ENCODE data around the gene VWA2. TPM values are rescaled to one million over a fixed set of nuclear protein-coding genes. Genes with fewer than 3 reads are reported as not detected.
A peak's percentile ranks its signal among the peaks of the same experiment; 100 is the strongest.

The VWA2 gene
- total RNA-seq, 1 donor from 2014 or later: 0.19 TPM

DNA sequence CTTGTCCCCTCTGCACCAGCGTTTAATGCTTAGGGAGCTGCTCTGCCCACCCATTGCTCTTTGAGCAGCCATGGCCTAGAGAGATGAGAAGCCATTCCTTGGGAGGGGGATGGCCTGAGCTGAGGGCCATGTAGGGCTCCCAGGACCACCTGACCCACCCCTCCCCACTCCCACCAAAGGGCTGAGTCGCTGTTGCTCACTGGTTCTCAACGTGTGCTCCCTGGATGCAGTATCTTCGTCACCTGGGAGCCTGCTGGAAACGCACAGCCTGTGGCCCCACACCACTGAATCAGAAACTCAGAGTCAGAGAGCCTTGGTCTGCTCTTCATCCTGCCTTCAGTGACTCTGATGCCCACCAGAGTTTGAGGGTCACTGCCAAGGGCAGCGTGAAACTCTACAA lies 37.0 kb downstream of the VWA2 start:
- DNase-seq (ENCODE audit: low spot score): peak; percentile 55

DNA sequence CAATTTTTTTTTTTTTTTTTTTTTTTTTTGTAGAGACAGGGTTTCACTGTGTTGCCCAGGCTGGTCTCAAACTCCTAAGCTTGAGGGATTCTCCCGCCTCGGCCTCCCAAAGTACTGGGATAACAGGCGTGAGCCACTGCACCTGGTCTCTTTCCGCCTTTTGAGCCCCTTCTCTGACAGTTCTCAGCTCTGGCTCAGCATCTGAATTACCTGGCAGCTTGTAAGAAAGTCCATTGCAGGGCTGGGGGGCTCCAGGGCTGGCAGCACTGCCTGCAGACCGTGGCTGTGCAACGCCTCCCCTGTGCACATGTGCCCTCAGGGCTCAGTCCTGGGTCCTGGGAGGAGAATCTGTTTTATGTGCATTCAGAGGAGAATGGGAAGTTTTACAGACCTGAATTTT lies 37.6 kb downstream of the VWA2 start:
- peak; percentile 79 for DNase-seq (ENCODE audit: low spot score)

- DNase-seq (ENCODE audit: low spot score): peak; percentile 89
Observed at GRCh38 chr10:114278140-114278883, 39.3 kb downstream of the VWA2 start.

- no peak for DNase-seq (ENCODE audit: low spot score)
Observed at GRCh38 chr10:114278884-114279191, 39.8 kb downstream of the VWA2 start.

DNA sequence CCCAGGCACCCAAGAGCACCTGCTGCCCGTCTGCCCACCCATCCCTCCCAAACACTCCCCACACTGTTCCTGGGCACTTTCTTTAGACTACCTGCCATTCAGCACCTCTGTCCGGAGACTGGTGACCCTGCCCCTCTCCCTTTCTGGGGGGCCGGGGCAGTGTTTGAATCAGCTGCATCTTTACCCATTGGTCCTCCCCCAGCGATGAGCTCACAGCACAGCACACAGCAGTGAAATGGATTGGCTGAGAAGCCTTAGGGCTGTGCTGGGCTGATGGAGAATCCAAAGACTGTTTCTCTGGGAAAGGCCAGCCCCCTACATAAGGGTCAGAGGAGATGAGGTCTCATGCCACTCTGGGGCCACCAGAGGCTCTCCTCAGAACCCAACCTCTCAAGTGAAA lies 40.2 kb downstream of the VWA2 start:
- peak; percentile 47 for DNase-seq (ENCODE audit: low spot score)

GRCh38 chr10:114279901-114280644 lies 41.0 kb downstream of the VWA2 start:
- peak; percentile 67 for DNase-seq (ENCODE audit: low spot score)

DNA sequence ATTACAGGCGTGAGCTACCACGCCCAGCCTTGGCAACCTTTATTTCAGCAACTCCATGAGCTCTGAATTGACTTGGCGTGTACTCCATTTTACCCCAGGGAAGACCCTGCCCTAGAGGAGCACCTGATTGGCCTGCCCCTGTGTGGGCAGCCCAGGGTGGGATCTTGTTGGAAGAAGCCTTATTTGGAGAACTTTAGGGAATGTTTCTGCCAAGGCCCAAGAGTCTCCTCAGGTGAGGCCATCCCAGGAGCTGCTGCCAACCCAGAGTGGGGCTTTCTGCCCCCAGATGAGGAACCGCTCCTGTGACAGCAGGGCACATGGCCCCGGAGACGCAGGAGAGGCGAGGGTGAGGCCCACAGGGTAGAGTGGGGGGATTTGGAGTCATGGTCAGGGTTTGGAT lies 42.0 kb downstream of the VWA2 start:
- peak; percentile 14 for DNase-seq (ENCODE audit: low spot score)

DNA sequence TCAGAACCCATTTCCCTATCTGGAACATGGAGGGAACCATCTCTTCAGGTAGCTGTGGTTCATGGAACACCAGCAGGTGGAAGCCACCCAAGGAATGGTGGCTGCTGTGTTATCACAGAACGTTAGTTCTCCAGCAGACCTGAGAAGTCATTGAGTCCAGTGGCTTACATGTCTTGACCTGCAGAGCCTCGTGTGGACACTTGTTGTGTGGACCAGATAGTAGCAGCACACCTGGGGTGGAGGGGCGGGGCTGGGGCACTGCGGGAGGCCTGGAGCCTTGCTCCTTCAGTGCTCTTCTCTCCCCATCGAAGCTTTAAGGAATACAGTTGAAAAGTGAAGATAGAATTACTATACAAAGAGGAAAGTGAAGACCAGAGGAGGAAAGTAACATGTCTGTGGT lies 42.4 kb downstream of the VWA2 start:
- DNase-seq (ENCODE audit: low spot score): peak; percentile 26

DNA sequence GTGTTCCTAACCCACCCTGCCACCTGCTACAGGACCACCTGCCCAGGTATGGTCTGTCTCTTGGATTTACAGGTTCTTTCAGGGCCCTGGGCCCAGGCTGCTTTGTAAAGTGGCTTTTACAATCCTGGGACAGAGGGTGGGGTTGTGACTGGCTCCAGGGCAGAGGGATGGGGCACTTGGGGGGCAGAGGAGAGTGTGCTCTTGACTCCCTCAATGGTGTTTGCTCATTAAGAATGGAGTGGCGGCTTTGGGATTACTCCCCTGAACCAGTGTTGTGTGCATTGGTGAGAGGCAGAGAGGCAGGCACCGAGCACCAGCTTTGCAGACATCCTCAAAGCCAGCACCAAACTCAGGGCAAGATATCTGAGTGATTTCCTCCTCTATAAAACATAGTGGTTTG lies 43.5 kb downstream of the VWA2 start:
- peak; percentile 65 for DNase-seq (ENCODE audit: low spot score)

GRCh38 chr10:114283091-114283490 lies 44.0 kb downstream of the VWA2 start:
- peak; percentile 47 for DNase-seq (ENCODE audit: low spot score)

- DNase-seq (ENCODE audit: low spot score): no peak
Observed at GRCh38 chr10:114283535-114284234, 44.6 kb downstream of the VWA2 start.

- no peak for DNase-seq (ENCODE audit: low spot score)
Observed at GRCh38 chr10:114284346-114285071, 45.5 kb downstream of the VWA2 start.

DNA sequence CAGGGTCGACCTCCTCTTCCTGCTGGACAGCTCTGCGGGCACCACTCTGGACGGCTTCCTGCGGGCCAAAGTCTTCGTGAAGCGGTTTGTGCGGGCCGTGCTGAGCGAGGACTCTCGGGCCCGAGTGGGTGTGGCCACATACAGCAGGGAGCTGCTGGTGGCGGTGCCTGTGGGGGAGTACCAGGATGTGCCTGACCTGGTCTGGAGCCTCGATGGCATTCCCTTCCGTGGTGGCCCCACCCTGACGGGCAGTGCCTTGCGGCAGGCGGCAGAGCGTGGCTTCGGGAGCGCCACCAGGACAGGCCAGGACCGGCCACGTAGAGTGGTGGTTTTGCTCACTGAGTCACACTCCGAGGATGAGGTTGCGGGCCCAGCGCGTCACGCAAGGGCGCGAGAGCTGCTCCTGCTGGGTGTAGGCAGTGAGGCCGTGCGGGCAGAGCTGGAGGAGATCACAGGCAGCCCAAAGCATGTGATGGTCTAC lies 46.9 kb downstream of the VWA2 start:
- DNase-seq (ENCODE audit: low spot score): no peak

DNA sequence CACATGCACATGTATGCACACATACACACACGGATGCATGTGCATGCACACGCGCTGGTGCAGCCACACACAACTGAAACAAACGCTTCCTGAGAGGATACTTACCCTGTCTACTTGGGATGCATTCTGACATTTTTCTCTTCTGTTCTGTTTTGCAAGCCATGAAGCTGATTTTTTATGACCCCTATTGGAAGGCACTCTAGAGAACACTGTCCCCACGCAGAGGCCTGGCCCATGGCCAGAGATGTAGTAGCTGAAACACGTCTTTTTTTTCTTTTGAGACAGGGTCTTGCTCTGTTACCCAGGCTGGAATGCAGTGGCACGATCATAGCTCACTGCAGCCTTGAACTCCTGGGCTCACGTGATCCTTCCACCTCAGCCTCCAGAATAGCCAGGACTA lies 47.9 kb downstream of the VWA2 start:
- DNase-seq (ENCODE audit: low spot score): no peak

DNA sequence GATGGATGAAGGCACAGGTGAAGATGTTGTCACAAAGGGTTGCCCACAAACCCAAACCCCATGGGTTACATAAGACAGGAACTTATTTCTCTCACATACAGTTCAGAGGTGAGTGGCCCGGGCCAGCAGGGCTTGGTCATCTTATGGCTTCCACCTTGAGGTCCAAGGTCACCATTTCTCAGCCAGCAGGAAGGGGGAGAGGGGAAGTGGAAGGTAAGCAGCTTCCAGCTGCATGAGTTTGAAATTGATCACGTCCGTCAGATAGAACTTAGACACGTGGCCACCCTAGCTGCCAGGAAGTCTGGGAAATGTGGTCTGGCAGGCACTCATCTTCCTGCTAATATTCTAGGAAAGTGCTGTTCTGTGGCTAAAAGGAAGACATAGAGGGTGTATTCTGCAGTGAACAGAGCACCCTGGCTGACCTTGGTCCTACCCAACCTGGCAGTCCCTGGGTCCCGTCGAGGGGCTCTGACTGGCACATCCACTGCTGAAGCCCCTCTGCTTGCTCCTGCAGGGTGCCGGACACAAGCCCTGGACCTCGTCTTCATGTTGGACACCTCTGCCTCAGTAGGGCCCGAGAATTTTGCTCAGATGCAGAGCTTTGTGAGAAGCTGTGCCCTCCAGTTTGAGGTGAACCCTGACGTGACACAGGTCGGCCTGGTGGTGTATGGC lies 49.5 kb downstream of the VWA2 start:
- DNase-seq (ENCODE audit: low spot score): no peak

DNA sequence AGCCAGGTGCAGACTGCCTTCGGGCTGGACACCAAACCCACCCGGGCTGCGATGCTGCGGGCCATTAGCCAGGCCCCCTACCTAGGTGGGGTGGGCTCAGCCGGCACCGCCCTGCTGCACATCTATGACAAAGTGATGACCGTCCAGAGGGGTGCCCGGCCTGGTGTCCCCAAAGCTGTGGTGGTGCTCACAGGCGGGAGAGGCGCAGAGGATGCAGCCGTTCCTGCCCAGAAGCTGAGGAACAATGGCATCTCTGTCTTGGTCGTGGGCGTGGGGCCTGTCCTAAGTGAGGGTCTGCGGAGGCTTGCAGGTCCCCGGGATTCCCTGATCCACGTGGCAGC lies 50.0 kb downstream of the VWA2 start:
- DNase-seq (ENCODE audit: low spot score): no peak

DNA sequence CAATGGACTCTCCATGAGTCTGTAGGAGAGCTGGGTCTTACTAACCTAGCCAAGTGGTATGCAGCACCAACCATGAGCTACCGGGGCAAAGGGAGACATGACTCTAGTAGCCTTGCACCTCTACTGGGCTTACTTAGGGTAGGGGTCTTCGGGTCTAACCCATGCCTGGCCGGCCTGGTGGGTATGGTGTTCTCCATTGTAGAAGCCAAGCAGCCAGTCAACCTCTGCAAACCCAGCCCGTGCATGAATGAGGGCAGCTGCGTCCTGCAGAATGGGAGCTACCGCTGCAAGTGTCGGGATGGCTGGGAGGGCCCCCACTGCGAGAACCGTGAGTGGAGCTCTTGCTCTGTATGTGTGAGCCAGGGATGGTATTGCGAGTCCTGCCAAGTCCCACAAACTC lies 51.0 kb downstream of the VWA2 start:
- no peak for DNase-seq (ENCODE audit: low spot score)

DNA sequence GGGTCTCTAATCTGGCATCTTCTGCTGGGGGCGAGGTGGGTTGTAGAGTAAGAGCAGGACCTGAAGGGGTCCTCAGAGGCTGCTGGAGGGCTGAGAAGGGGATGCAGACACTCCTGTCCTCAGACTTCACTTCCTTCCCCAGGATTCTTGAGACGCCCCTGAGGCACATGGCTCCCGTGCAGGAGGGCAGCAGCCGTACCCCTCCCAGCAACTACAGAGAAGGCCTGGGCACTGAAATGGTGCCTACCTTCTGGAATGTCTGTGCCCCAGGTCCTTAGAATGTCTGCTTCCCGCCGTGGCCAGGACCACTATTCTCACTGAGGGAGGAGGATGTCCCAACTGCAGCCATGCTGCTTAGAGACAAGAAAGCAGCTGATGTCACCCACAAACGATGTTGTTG lies 52.0 kb downstream of the VWA2 start:
- no peak for DNase-seq (ENCODE audit: low spot score)

- DNase-seq (ENCODE audit: low spot score): no peak
Observed at GRCh38 chr10:114291516-114291915, 52.5 kb downstream of the VWA2 start.

GRCh38 chr10:114293075-114293474 lies 54.0 kb downstream of the VWA2 start:
- DNase-seq (ENCODE audit: low spot score): no peak

GRCh38 chr10:114294549-114294948 lies 55.5 kb downstream of the VWA2 start:
- no peak for DNase-seq (ENCODE audit: low spot score)

Data from mesenteric fat pad (tissue), 1 donor.